Measurements from ENCODE around the gene NEAT1. TPM values are rescaled to one million over a fixed set of nuclear protein-coding genes. Genes with fewer than 3 reads are reported as not detected.

Gene NEAT1
- total and polyA plus RNA-seq, 2 of the 8 experiments (the other 6 are each of a cell fraction or from before 2014, with no cell fraction given): 2.4 to 10.7 TPM

GRCh38 chr11:65489706-65490320 is 67.2 kb downstream of the NEAT1 start:
- peak overlapping the region; percentile 99 for H2BK12ac ChIP-seq (ENCODE audit: low read depth, low read length)
- H3K4ac ChIP-seq (replicated peaks; ENCODE audit: insufficient read length, low read depth, low read length): peak overlapping the region; percentile 55
- no peaks in the 10 kb centered on the region; the same call in 1 of the 2 replicates for H3K79me1 ChIP-seq (ENCODE audit: low read depth, low read length)
- H3K79me2 ChIP-seq (ENCODE audit: control insufficient read depth in 1 of 2, insufficient read depth in 2 of 2, low read length in 2 of 2): no peaks in the 10 kb centered on the region
- H4K8ac ChIP-seq (ENCODE audit: extremely low read depth, insufficient read depth, low read length): peak overlapping the region; percentile 39; the same call in 1 of the 2 replicates
- DNase-seq (ENCODE audit: low read depth in 1 of 2, low spot score in 2 of 2) (no peak), FAIRE-seq (no peak)
- H3K18ac ChIP-seq (ENCODE audit: extremely low read depth, low read length): peak overlapping the region; percentile 84
- no peak overlapping the region for H3K23ac ChIP-seq (ENCODE audit: insufficient read length)
- no peak overlapping the region for H3K14ac ChIP-seq (ENCODE audit: insufficient read length)
- ChIA-PET CTCF (ENCODE audit: partially characterized antibody) (interaction anchor here (0.6 to 29.0 kb wide), 9 partner anchors 9 to 98 kb away, joined by 3 to 809 read pairs (median 3); partner anchors contain the start of gene MALAT1), POLR2A (ENCODE audit: partially characterized antibody) (interaction anchor here (0.9 to 29.8 kb wide), 7 partner anchors 19 to 134 kb away, joined by 3 to 1569 read pairs (median 5); partner anchors contain the start of genes MALAT1 and NEAT1)
- H4K5ac ChIP-seq (ENCODE audit: insufficient read length, low read depth, low read length): peak overlapping the region; percentile 27
- peak overlapping the region; percentile 92 for H2BK20ac ChIP-seq (ENCODE audit: low read length)
- no peak overlapping the region for H2AFZ ChIP-seq (ENCODE audit: low read length)
- peak overlapping the region; percentile 84; the same call in 1 of the 2 replicates for H2BK15ac ChIP-seq (ENCODE audit: low read length)
- H4K91ac ChIP-seq (replicated peaks; ENCODE audit: insufficient read length, low read length): peak overlapping the region; percentile 90
- H3K27me3 ChIP-seq (replicated peaks in 1 of 4; ENCODE audit: control insufficient read depth in 3 of 4, extremely low read depth in 1 of 4, insufficient read depth in 3 of 4, low read length in 3 of 4): no peaks in the 10 kb centered on the region
- peaks cover 44 to 62% (median 52%) of the 10 kb centered on the region in 4 experiments for H3K4me1 ChIP-seq (replicated peaks in 1 of 4; ENCODE audit: control insufficient read depth in 3 of 4, insufficient read depth in 4 of 4, low read length in 3 of 4)
- peak overlapping the region in 2 of 4 experiments; percentile 14 to 28; a peak in 4 of 7 replicates for H3K9ac ChIP-seq (replicated peaks in 1 of 4; ENCODE audit: extremely low read depth in 1 of 4, low read depth in 3 of 4, low read length in 3 of 4)
- H3K56ac ChIP-seq (replicated peaks; ENCODE audit: insufficient read length, low read depth, low read length): peak overlapping the region; percentile 3
- H3K4me2 ChIP-seq (ENCODE audit: insufficient read depth in 1 of 2, low read depth in 2 of 2, low read length in 2 of 2): peak overlapping the region; percentile 84 to 86; a peak in 3 of 4 replicates
- H2BK5ac ChIP-seq (ENCODE audit: low read depth, low read length): peak overlapping the region; percentile 99
- H4K20me1 ChIP-seq (replicated peaks in 1 of 2; ENCODE audit: control insufficient read depth in 1 of 2, insufficient read depth in 2 of 2, low read length in 2 of 2): no peaks in the 10 kb centered on the region
- peak overlapping the region; percentile 93 for H2AK5ac ChIP-seq (ENCODE audit: low read depth, low read length)
- peak overlapping the region in 1 of 4 experiments; percentile 9; a peak in 1 of 8 replicates for H3K4me3 ChIP-seq (ENCODE audit: extremely low read depth in 1 of 4, insufficient read depth in 2 of 4, low read depth in 3 of 4, low read length in 4 of 4)
- peak overlapping the region; percentile 4 for H2BK120ac ChIP-seq (replicated peaks; ENCODE audit: low read depth, low read length)
- 73% methylated on average over 8 of the region's 8 CpGs; no CpG with 5 or more reads in 1 of the 2 experiments for WGBS, 2 experiments (ENCODE audit: extremely low coverage in 1 of 2, insufficient coverage in 1 of 2, insufficient read length in 1 of 2, insufficient replicate concordance in 2 of 2, low coverage in 1 of 2, low lambda C conversion rate in 2 of 2, missing lambda C conversion rate in 1 of 2)
- no peaks in the 10 kb centered on the region for H3K36me3 ChIP-seq (ENCODE audit: control insufficient read depth in 2 of 4, insufficient read depth in 4 of 4, low read length in 3 of 4)
- peak overlapping the region; percentile 96 for H3K27ac ChIP-seq (ENCODE audit: low read depth, low read length)
- H3K23me2 ChIP-seq (ENCODE audit: low read depth, low read length): no peaks in the 10 kb centered on the region; the same call in none of the 2 replicates
- H3K9me3 ChIP-seq (ENCODE audit: insufficient read depth in 2 of 2, low read depth in 1 of 2, low read length in 1 of 2): no peaks in the 10 kb centered on the region
- no peak for TF ChIP-seq GABPA (IDR thresholded peaks at IDR 0.05; ENCODE audit: borderline replicate concordance, insufficient read depth, low read length)
- no peak for TF ChIP-seq KDM5A (IDR thresholded peaks at IDR 0.05; ENCODE audit: low read length)
- TF ChIP-seq MAFK (IDR thresholded peaks at IDR 0.05; ENCODE audit: low read depth, low read length): no peak
- no peak for TF ChIP-seq SP2 (IDR thresholded peaks at IDR 0.05; ENCODE audit: low read length)
- TF ChIP-seq CREB1 (IDR thresholded peaks at IDR 0.05): no peak
- TF ChIP-seq GTF2F1 (IDR thresholded peaks at IDR 0.05; ENCODE audit: borderline replicate concordance, low read depth, low read length): no peak
- TF ChIP-seq CBX8 (IDR thresholded peaks at IDR 0.05; ENCODE audit: borderline replicate concordance, low read depth, low read length): no peak

All from H1 (cell line).